Neural progenitor cell (in vitro differentiated cells): ENCODE measurements around the gene REPS1. TPM values are rescaled to one million over a fixed set of nuclear protein-coding genes. Genes with fewer than 3 reads are reported as not detected.

Experiments
- DNase-seq: peaks from one replicate; pipeline ENCODE4 v3.0.0-alpha.2; 2016; ENCODE audit warnings: low spot score
- H2AFZ ChIP-seq: fragments of 200-600 bp; sonication (generic); replicated peaks from 2 replicates; pipeline ENCODE4 v1.6.1; 2016; ENCODE audit warnings: antibody characterized with exemption
- H3F3A ChIP-seq: fragments of 200-600 bp; sonication (generic); 2 replicates; pipeline ENCODE4 v1.6.1; 2016; ENCODE audit warnings: antibody characterized with exemption, low read depth
- H3K27ac ChIP-seq: fragments of 200-600 bp; sonication (generic); 2 replicates; pipeline ENCODE4 v1.5.1; 2016; ENCODE audit warnings: mild to moderate bottlenecking
- H3K27me3 ChIP-seq: fragments of 200-600 bp; sonication (generic); 2 replicates; pipeline ENCODE4 v1.6.1; 2016; ENCODE audit warnings: mild to moderate bottlenecking, moderate library complexity
- H3K36me3 ChIP-seq: fragments of 200-600 bp; sonication (generic); 2 replicates; pipeline ENCODE4 v1.5.1; 2016
- H3K4me1 ChIP-seq: fragments of 200-600 bp; sonication (generic); 2 replicates; pipeline ENCODE4 v1.6.1; 2016; ENCODE audit warnings: mixed run types
- H3K4me2 ChIP-seq: fragments of 200-600 bp; sonication (generic); 2 replicates; pipeline ENCODE4 v1.6.1; 2016
- H3K4me3 ChIP-seq: fragments of 200-600 bp; sonication (generic); 2 replicates; pipeline ENCODE4 v1.5.1; 2016
- H3K79me2 ChIP-seq: fragments of 200-600 bp; sonication (generic); 2 replicates; pipeline ENCODE4 v1.6.1; 2016; ENCODE audit warnings: low read depth
- H3K9ac ChIP-seq: fragments of 200-600 bp; sonication (generic); 2 replicates; pipeline ENCODE4 v1.6.1; 2016
- H3K9me3 ChIP-seq: fragments of 200-600 bp; sonication (generic); 2 replicates; pipeline ENCODE4 v1.5.1; 2016; ENCODE audit warnings: low read depth
- H4K20me1 ChIP-seq: fragments of 200-600 bp; sonication (generic); 2 replicates; pipeline ENCODE4 v1.6.1; 2016; ENCODE audit warnings: low read depth
- H3K27ac Mint-ChIP-seq: 3 replicates; pipeline ENCODE4 v1.8.0; 2021; ENCODE audit warnings: mixed read lengths
- H3K27me3 Mint-ChIP-seq: 2 replicates; pipeline ENCODE4 v1.8.0; 2022; ENCODE audit warnings: low read depth, mild to moderate bottlenecking, inconsistent platforms, moderate library complexity, mixed read lengths; ENCODE audit not compliant: insufficient read depth
- H3K36me3 Mint-ChIP-seq: 3 replicates; pipeline ENCODE4 v1.8.0; 2021; ENCODE audit warnings: mixed read lengths
- H3K4me1 Mint-ChIP-seq: 3 replicates; pipeline ENCODE4 v1.8.0; 2021; ENCODE audit warnings: mixed read lengths
- H3K4me3 Mint-ChIP-seq: 3 replicates; pipeline ENCODE4 v1.8.0; 2021; ENCODE audit warnings: mild to moderate bottlenecking, moderate library complexity, mixed read lengths
- H3K9me3 Mint-ChIP-seq: 3 replicates; pipeline ENCODE4 v1.8.0; 2020; ENCODE audit warnings: mixed read lengths
- CTCF ChIP-seq: fragments of 200-600 bp; sonication (generic); IDR thresholded peaks from 2 replicates; pipeline ENCODE4 v1.5.1; 2017; ENCODE audit warnings: antibody characterized with exemption, mild to moderate bottlenecking
- EZH2 ChIP-seq: fragments of 200-600 bp; sonication (generic); IDR thresholded peaks from 2 replicates; pipeline ENCODE4 v1.6.1; 2017; ENCODE audit warnings: antibody characterized with exemption, mild to moderate bottlenecking, moderate library complexity
- EZH2phosphoT487 ChIP-seq: fragments of 200-600 bp; sonication (generic); IDR thresholded peaks from 2 replicates; pipeline ENCODE4 v1.6.1; 2017; ENCODE audit warnings: antibody characterized with exemption
- total RNA-seq: library from RNA; depleted of rRNA; stranded (reverse); fragments of >200 nt; gene quantifications from 2 replicates; pipeline ENCODE4 v1.2.3, GENCODE V29; 2015; ENCODE audit warnings: low replicate concordance

Gene REPS1
- total RNA-seq, 1 donor from 2014 or later = 97.5 TPM

- no peaks in the 10 kb centered on the region for H3K79me2 ChIP-seq
- H3K4me1 ChIP-seq = no peaks in the 10 kb centered on the region
- Mint-ChIP-seq H3K27ac (no peak overlapping the region), H3K4me1 (peaks cover 3% of the 10 kb centered on the region), H3K4me3 (no peak overlapping the region), H3K36me3 (peaks cover 3% of the 10 kb centered on the region), H3K27me3 (no peaks in the 10 kb centered on the region), H3K9me3 (no peaks in the 10 kb centered on the region)
- DNase-seq = no peak
- H4K20me1 ChIP-seq = no peaks in the 10 kb centered on the region
- H3F3A ChIP-seq = peaks cover 11% of the 10 kb centered on the region
- no peak overlapping the region for H3K4me2 ChIP-seq
- no peak overlapping the region for H3K9ac ChIP-seq
- H3K9me3 ChIP-seq = no peaks in the 10 kb centered on the region
- no peaks in the 10 kb centered on the region for H3K27me3 ChIP-seq
- H3K27ac ChIP-seq = no peak overlapping the region
- TF ChIP-seq CTCF (no peak), EZH2phosphoT487 (no peak), EZH2 (no peak)
- peaks cover 12% of the 10 kb centered on the region for H3K36me3 ChIP-seq
- no peak overlapping the region for H3K4me3 ChIP-seq
- no peak overlapping the region for H2AFZ ChIP-seq
These were observed 61.5 kb downstream of the REPS1 start for GRCh38 chr6:138926579-138926978.

DNA sequence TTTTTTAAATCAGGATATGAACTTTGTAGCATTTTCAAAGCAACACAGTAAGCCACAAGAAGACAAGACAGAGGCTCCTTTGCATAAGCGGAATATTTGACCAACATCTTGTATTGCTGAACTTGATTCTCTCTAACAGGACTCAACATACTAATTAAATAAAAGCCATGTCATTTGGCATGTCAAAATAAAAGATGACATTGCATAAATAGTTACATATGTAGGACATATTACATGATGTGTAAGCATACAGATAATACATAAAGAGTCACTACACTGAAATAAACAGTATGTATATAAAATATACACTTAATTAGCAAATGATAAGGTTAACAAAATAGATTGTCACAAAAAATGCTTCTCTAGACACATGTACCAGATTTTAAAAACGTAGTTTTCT is 62.2 kb downstream of the REPS1 start:
- Mint-ChIP-seq H3K27ac (no peak overlapping the region), H3K9me3 (no peaks in the 10 kb centered on the region), H3K4me1 (peaks cover 3% of the 10 kb centered on the region), H3K4me3 (no peak overlapping the region), H3K36me3 (peaks cover 3% of the 10 kb centered on the region), H3K27me3 (no peaks in the 10 kb centered on the region)
- H3K27ac ChIP-seq = no peak overlapping the region
- DNase-seq = no peak
- no peak overlapping the region for H3K4me2 ChIP-seq
- H3K9me3 ChIP-seq = no peaks in the 10 kb centered on the region
- H3K9ac ChIP-seq = no peak overlapping the region
- no peak overlapping the region for H3K4me3 ChIP-seq
- H2AFZ ChIP-seq = no peak overlapping the region
- H3K4me1 ChIP-seq = no peaks in the 10 kb centered on the region
- no peak for TF ChIP-seq EZH2phosphoT487
- TF ChIP-seq CTCF = no peak
- no peak for TF ChIP-seq EZH2
- H3F3A ChIP-seq = peaks cover 11% of the 10 kb centered on the region
- peaks cover 14% of the 10 kb centered on the region for H3K36me3 ChIP-seq
- no peaks in the 10 kb centered on the region for H4K20me1 ChIP-seq
- no peaks in the 10 kb centered on the region for H3K79me2 ChIP-seq
- no peaks in the 10 kb centered on the region for H3K27me3 ChIP-seq

DNA sequence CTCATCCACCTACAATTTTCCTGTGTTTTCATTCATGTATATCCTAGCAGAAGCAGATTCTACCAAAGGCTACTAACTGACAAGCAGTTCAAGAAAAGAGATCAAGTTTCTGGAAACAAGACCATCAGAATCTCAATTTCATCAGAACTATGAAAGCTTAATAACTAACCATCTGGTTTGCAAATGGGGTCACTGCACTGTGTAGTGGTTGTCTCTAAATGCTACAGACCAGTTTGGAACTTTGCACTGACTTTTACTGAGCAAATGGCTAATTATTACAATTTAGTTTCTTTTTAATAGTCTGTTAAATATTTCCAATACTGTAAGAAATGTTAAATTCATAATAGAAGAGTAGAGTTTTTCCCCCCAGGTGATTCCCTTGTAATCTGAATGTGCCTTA is 64.5 kb downstream of the REPS1 start:
- H3K27me3 Mint-ChIP-seq = no peaks in the 10 kb centered on the region
- Histone ChIP-seq H4K20me1 (no peaks in the 10 kb centered on the region), H3K9me3 (no peaks in the 10 kb centered on the region), H3F3A (peaks cover 11% of the 10 kb centered on the region), H3K4me1 (no peaks in the 10 kb centered on the region), H3K27me3 (no peaks in the 10 kb centered on the region), H2AFZ (no peak overlapping the region), H3K9ac (no peak overlapping the region), H3K79me2 (no peaks in the 10 kb centered on the region), H3K36me3 (peaks cover 11% of the 10 kb centered on the region), H3K4me2 (no peak overlapping the region), H3K27ac (no peak overlapping the region), H3K4me3 (no peak overlapping the region)
- H3K27ac Mint-ChIP-seq = no peak overlapping the region
- no peaks in the 10 kb centered on the region for H3K9me3 Mint-ChIP-seq
- H3K4me1 Mint-ChIP-seq = peaks cover 3% of the 10 kb centered on the region
- TF ChIP-seq CTCF (no peak), EZH2phosphoT487 (no peak), EZH2 (no peak)
- DNase-seq = no peak
- peaks cover 3% of the 10 kb centered on the region for H3K36me3 Mint-ChIP-seq
- no peak overlapping the region for H3K4me3 Mint-ChIP-seq
